GM12891 (cell line): ENCODE results near the gene HERPUD2.

ENCODE experiments used
- POLR2A ChIP-seq: IDR thresholded peaks from 2 replicates; pipeline ENCODE4 v1.6.1; 2011; ENCODE audit warnings: low read depth, low read length, control low read depth
- POLR2AphosphoS5 ChIP-seq: IDR thresholded peaks from 2 replicates; pipeline ENCODE4 v1.6.1; 2011; ENCODE audit warnings: low read depth, low read length, control low read depth
- SPI1 ChIP-seq: IDR thresholded peaks from 2 replicates; pipeline ENCODE4 v1.6.1; 2011; ENCODE audit warnings: low read depth, low read length, control low read depth
- TAF1 ChIP-seq: IDR thresholded peaks from 2 replicates; pipeline ENCODE4 v1.6.1; 2011; ENCODE audit warnings: low read depth, low read length, control low read depth

GRCh38 chr7:35630024-35630972 lies 64.6 kb downstream of the HERPUD2 start:
- TF ChIP-seq TAF1 (no peak), POLR2A (no peak), POLR2AphosphoS5 (no peak), SPI1 (no peak)
